Activated T-cell treated with anti-CD3 and anti-CD28 coated beads, Interleukin-2, amount 50 U/mL, for 72 hours (primary cell): ENCODE measurements around the gene STAT1. TPM values are rescaled to one million over a fixed set of nuclear protein-coding genes. Genes with fewer than 3 reads are reported as not detected.

ENCODE experiments used
- ATAC-seq, 2 donors: fragments of 150-1000 bp; cut with Tn5 transposase; replicated peaks in 1 of 2; 2 replicates each; pipeline ENCODE4 v1.10.0; 2021; ENCODE audit warnings: moderate library complexity in 2 of 2, mild to moderate bottlenecking in 1 of 2
- DNase-seq, 2 donors: peaks; one replicate each; pipeline ENCODE4 v3.0.0; 2021 to 2022; ENCODE audit warnings: mixed read lengths in 1 of 2
- H3K27ac Mint-ChIP-seq: one replicate; pipeline ENCODE4 v1.8.0; 2022; ENCODE audit warnings: mild to moderate bottlenecking, moderate library complexity, mixed read lengths
- H3K27me3 Mint-ChIP-seq: one replicate; pipeline ENCODE4 v1.8.0; 2022; ENCODE audit warnings: low read depth, mixed read lengths
- H3K36me3 Mint-ChIP-seq, 2 donors: one replicate each; pipeline ENCODE4 v1.8.0; 2022; ENCODE audit warnings: mixed read lengths in 2 of 2, mild to moderate bottlenecking in 1 of 2; ENCODE audit not compliant: insufficient read depth in 2 of 2
- H3K4me1 Mint-ChIP-seq: one replicate; pipeline ENCODE4 v1.8.0; 2022; ENCODE audit warnings: low read depth, mixed read lengths
- H3K4me3 Mint-ChIP-seq, 2 donors: one replicate each; pipeline ENCODE4 v1.8.0; 2022; ENCODE audit warnings: mild to moderate bottlenecking in 2 of 2, mixed read lengths in 2 of 2, moderate library complexity in 2 of 2
- H3K9me3 Mint-ChIP-seq, 2 donors: one replicate each; pipeline ENCODE4 v1.8.0; 2022; ENCODE audit warnings: mixed read lengths in 2 of 2
- total RNA-seq, 2 donors: library from RNA; stranded (reverse); gene quantifications; one replicate each; pipeline ENCODE4 v1.2.3, GENCODE V29; 2022

The STAT1 gene
- 100 to 1,000 TPM; 441 to 563 TPM for total RNA-seq

DNA sequence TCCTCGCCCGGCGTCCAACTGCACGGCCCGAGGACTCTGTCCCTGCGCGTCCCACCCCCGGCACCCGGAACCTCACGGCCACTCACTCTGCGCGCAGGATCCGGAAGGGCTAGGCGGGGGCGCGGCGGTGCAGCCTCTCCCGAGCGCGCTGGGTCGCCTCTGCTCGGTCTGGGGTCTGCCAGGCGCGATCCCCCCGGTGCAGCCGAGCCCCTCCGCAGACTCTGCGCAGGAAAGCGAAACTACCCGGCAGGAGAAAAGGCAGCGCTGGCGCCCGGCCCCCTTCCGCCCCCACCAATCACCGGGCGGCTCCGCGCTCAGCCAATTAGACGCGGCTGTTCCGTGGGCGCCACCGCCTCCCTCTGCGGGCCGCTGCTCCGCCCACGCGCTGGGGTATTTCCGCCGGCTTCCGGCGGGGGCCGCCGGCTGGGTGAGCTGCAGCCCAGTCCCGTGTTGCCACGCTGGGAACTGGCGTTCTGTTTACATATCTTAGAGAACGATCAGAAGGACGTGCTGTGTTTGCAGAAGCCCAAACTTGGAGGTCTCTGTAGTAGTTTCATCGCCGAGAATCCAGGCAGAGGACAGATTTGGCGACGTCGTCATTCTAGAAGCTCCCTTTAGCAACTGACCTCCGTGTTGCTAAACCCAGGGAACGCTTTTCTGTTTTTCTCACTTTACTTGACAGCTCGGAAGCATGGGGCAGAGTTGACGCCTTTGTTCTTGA lies at the start of gene STAT1:
Gene STAT1 (minus strand): TSS at position 240 of the 721 bp plus-strand sequence. CDS start 4,168 bp downstream, outside the sequence.
- H3K27me3 Mint-ChIP-seq, result no peaks in the 10 kb centered on the region
- no peak within 1 kb of the TSS for H3K27ac Mint-ChIP-seq
- peaks cover 48% of the 10 kb centered on the region for H3K4me1 Mint-ChIP-seq
- DNase-seq (peak; percentile 97 to 99), ATAC-seq (peak; percentile 82 to 83)
- H3K9me3 Mint-ChIP-seq, result peaks cover 3% of the 10 kb centered on the region in 2 donors
- H3K4me3 Mint-ChIP-seq, result no peak within 1 kb of the TSS
- peaks cover 13 to 30% of the 10 kb centered on the region in 2 donors for H3K36me3 Mint-ChIP-seq

GRCh38 chr2:191063584-191063983 lies 49.6 kb upstream of the STAT1 start:
- no peak for DNase-seq
- peak overlapping the region; percentile 67 to 99 for H3K4me3 Mint-ChIP-seq

GRCh38 chr2:191061381-191061980 lies 47.5 kb upstream of the STAT1 start:
- ATAC-seq (peak; percentile 18 to 34), DNase-seq (peak in 1 of 2 donors; percentile 17)
- Mint-ChIP-seq H3K9me3 (no peaks in the 10 kb centered on the region), H3K27me3 (no peaks in the 10 kb centered on the region), H3K36me3 (peaks cover 28 to 47% of the 10 kb centered on the region in 2 donors), H3K4me3 (peak overlapping the region; percentile 49 to 57), H3K27ac (peak overlapping the region; percentile 19), H3K4me1 (peaks cover 84% of the 10 kb centered on the region)

More at GRCh38 chr2:191063584-191063983, 49.6 kb upstream of the STAT1 start:
- Mint-ChIP-seq H3K9me3 (no peaks in the 10 kb centered on the region), H3K27ac (peak overlapping the region; percentile 91), H3K4me1 (peaks cover 92% of the 10 kb centered on the region), H3K27me3 (no peaks in the 10 kb centered on the region), H3K36me3 (peaks cover 26 to 44% of the 10 kb centered on the region in 2 donors)
- no peak for ATAC-seq

GRCh38 chr2:191059308-191059707 lies 45.3 kb upstream of the STAT1 start:
- Mint-ChIP-seq H3K36me3 (peaks cover 23 to 42% of the 10 kb centered on the region in 2 donors), H3K4me1 (peaks cover 81% of the 10 kb centered on the region), H3K27me3 (no peaks in the 10 kb centered on the region), H3K27ac (no peak overlapping the region), H3K9me3 (no peaks in the 10 kb centered on the region), H3K4me3 (peak overlapping the region in 1 of 2 donors; percentile 1)
- DNase-seq (peak in 1 of 2 donors; percentile 35), ATAC-seq (peak; percentile 91 to 95)

DNA sequence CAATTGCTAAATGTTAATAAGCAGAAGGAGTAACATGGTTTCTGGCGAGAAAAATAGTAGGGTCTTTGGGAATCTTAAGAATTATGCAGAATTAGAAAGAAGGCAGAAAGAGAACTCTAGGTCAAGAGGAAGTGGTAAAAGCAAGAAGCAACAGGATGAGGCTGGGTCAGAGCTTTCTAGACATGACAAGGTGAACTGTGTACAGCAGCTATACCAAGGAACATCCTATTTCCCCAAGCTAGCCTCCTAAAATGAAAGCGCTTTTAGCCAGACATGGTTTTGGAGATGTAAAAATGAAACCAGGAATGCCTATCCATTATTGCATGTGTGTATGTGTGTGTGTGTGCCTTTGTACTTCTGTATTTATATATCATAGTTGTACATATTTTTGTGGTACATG lies 42.3 kb upstream of the STAT1 start:
- Mint-ChIP-seq H3K27me3 (no peaks in the 10 kb centered on the region), H3K9me3 (no peaks in the 10 kb centered on the region), H3K36me3 (peaks cover 15 to 18% of the 10 kb centered on the region in 2 donors), H3K4me1 (peaks cover 53% of the 10 kb centered on the region), H3K4me3 (peak overlapping the region; percentile 2 to 60), H3K27ac (peak overlapping the region; percentile 81)
- peak; percentile 49 to 62 for ATAC-seq
- DNase-seq, result no peak

DNA sequence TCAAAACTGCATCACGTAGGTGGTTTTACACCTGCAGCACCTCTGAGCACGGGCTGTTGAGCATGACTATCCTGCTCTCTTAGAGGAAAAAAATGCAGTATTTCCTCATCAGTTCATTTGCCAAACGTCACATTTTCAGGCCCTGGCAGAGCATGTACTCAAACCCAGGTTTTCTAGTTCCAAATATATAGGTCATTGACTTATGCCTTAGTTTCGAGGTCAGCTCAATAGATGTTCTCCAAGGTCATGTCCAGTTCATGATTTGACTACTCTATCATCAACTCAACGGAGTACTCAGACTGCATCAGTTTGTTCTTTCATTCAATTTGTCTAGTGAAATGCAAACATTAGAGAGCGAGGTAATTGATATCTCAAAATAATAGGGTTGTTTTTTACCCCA lies 39.3 kb upstream of the STAT1 start:
- H3K9me3 Mint-ChIP-seq, result no peaks in the 10 kb centered on the region
- H3K27ac Mint-ChIP-seq, result no peak overlapping the region
- DNase-seq, result no peak
- ATAC-seq, result no peak
- H3K27me3 Mint-ChIP-seq, result no peaks in the 10 kb centered on the region
- peaks cover 28% of the 10 kb centered on the region for H3K4me1 Mint-ChIP-seq
- peaks cover 4 to 7% of the 10 kb centered on the region in 2 donors for H3K36me3 Mint-ChIP-seq
- H3K4me3 Mint-ChIP-seq, result no peak overlapping the region

DNA sequence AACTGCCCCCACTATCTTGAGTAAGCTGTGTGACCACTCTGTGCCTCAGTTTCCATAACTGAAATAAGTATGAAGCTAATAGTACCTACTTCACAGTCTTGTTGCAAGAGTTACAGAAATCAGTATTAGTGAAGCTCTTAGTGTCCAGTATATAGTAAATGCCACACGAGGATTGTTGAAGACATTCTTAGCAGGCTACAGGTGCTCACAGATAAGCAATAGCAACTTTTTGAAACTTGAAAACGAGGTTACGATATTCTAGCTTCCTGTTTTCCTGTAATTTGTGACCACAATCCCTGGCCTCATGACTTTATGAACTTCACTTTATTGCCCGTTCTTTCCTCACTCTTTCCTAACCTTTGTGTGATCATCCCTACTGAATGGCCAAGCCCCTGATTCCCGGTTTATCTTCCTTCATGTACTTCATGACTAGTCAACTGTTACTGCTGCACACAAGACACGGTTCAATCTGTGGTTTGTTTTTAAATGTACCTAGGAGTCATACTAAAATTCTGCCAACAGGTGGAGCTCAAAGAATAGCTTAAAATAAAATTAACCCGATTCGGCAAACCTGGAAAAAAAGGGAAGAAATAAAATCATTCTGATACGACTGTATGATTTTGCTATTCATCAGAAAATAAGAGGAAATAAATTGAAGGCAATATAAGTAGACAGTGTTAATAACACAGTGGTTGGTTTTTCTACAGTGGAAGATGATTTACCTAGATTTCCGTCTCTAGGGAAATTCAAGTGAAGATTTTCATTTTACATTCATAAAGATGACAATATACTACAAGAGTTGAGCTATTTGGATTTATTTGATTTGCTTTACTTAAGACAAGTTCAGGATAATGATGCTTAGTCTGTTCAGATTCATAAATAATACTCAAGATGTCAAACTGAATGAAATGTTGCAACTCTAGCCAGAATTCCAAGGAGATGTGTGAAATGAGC lies 38.1 kb upstream of the STAT1 start:
- Mint-ChIP-seq H3K4me1 (peaks cover 21% of the 10 kb centered on the region), H3K9me3 (no peaks in the 10 kb centered on the region), H3K36me3 (peaks cover 4 to 5% of the 10 kb centered on the region in 2 donors), H3K27ac (no peak overlapping the region), H3K4me3 (no peak overlapping the region), H3K27me3 (no peaks in the 10 kb centered on the region)
- peak in 1 of 2 donors; percentile 29 for DNase-seq
- ATAC-seq, result peak; percentile 48 to 59

DNA sequence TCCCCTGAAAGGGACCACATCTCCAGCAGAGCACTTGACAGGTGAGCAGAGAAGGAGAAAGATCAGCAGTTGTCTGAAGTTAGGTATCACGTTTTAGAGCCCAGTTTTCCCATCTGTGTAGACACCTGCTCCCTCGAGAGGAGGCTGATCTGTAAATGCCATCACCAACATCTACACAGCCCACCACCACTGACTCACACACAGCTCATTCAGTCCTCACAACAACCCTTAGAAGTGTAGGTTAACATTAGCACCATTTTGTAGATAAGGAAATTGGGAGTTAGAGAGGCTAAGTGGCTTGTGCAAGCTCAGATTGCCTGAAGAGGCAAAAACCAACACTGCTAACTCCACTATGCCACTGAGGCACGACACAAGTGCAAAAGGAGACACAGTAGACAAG lies 37.2 kb upstream of the STAT1 start:
- no peak for DNase-seq
- peaks cover 2 to 3% of the 10 kb centered on the region in 2 donors for H3K36me3 Mint-ChIP-seq
- H3K4me1 Mint-ChIP-seq, result peaks cover 12% of the 10 kb centered on the region
- no peaks in the 10 kb centered on the region for H3K27me3 Mint-ChIP-seq
- no peaks in the 10 kb centered on the region for H3K9me3 Mint-ChIP-seq
- H3K27ac Mint-ChIP-seq, result no peak overlapping the region
- peak; percentile 64 to 75 for ATAC-seq
- H3K4me3 Mint-ChIP-seq, result no peak overlapping the region

- ATAC-seq (no peak), DNase-seq (no peak)
- H3K9me3 Mint-ChIP-seq, result no peaks in the 10 kb centered on the region
- no peak overlapping the region for H3K27ac Mint-ChIP-seq
- H3K4me3 Mint-ChIP-seq, result no peak overlapping the region
- peaks cover 3 to 4% of the 10 kb centered on the region in 2 donors for H3K36me3 Mint-ChIP-seq
- H3K4me1 Mint-ChIP-seq, result peaks cover 7% of the 10 kb centered on the region
- H3K27me3 Mint-ChIP-seq, result no peaks in the 10 kb centered on the region
Measured at GRCh38 chr2:191050640-191050987, 36.6 kb upstream of the STAT1 start.

GRCh38 chr2:191049728-191050639 lies 36.0 kb upstream of the STAT1 start:
- Mint-ChIP-seq H3K4me1 (peaks cover 7% of the 10 kb centered on the region), H3K9me3 (no peaks in the 10 kb centered on the region), H3K4me3 (no peak overlapping the region), H3K36me3 (peaks cover 3 to 4% of the 10 kb centered on the region in 2 donors), H3K27me3 (no peaks in the 10 kb centered on the region), H3K27ac (peak overlapping the region; percentile 81)
- ATAC-seq (no peak), DNase-seq (no peak)

GRCh38 chr2:191048073-191048472 lies 34.1 kb upstream of the STAT1 start:
- H3K36me3 Mint-ChIP-seq, result peaks cover 5 to 12% of the 10 kb centered on the region in 2 donors
- no peaks in the 10 kb centered on the region for H3K4me1 Mint-ChIP-seq
- no peak for DNase-seq
- no peak for ATAC-seq
- H3K4me3 Mint-ChIP-seq, result no peak overlapping the region
- peaks cover 2 to 3% of the 10 kb centered on the region in 2 donors for H3K9me3 Mint-ChIP-seq
- no peaks in the 10 kb centered on the region for H3K27me3 Mint-ChIP-seq
- no peak overlapping the region for H3K27ac Mint-ChIP-seq

DNA sequence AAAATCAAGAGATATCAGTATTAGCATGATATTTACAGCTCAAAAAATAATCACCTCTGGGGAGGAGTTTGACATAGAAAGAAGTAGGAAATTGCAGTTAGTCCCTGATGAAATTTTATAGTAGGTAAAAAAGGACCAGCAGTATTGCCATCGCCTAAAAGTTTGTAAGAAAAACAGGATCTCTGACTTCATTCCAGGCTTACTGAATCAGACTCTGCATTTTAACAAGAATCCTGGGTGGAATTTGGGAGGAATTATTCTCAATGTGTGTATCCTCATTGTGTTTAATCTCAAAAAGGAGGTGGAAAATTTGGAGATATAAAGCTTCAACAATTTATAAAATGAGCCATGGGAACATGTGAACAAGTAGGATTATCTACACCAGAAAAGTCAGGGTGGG lies 31.2 kb upstream of the STAT1 start:
- H3K27ac Mint-ChIP-seq, result no peak overlapping the region

More for the DNA sequence above, 31.2 kb upstream of the STAT1 start:
- peaks cover 3 to 9% of the 10 kb centered on the region in 2 donors for H3K36me3 Mint-ChIP-seq
- no peaks in the 10 kb centered on the region for H3K27me3 Mint-ChIP-seq
- peaks cover 2 to 3% of the 10 kb centered on the region in 2 donors for H3K9me3 Mint-ChIP-seq
- no peak for DNase-seq
- H3K4me3 Mint-ChIP-seq, result no peak overlapping the region
- no peak for ATAC-seq
- peaks cover 10% of the 10 kb centered on the region for H3K4me1 Mint-ChIP-seq
